HCT116 (cell line): ENCODE data around the gene FNBP1. TPM values are rescaled to one million over a fixed set of nuclear protein-coding genes. Genes with fewer than 3 reads are reported as not detected.
"Not testable (repeated sequence)": the region's sequence is repeated elsewhere in the genome, so short reads cannot be mapped to it uniquely, and the experiment has no call there.

ENCODE experiments used
- ATAC-seq: fragments of 200-7000 bp; cut with Tn5 transposase; 2 replicates; pipeline ENCODE4 v1.9.1; 2020; ENCODE audit warnings: mild to moderate bottlenecking, moderate library complexity
- BruUV-seq: library from RNA; stranded (reverse); fragments of 400-500 nt; replicated peaks from 2 replicates; lab custom pipeline; 2021; lab: Mats Ljungman, UMichigan
- CTCF ChIA-PET: fragments of 300-600 bp; sonication (Branson Sonifier 250); formaldehyde crosslinking; loops from one replicate; lab custom pipeline; 2021; ENCODE audit warnings: antibody characterized with exemption; lab: Charles Lee
- POLR2A ChIA-PET: fragments of 300-600, 350-600 bp; sonication (Branson Sonifier 250); formaldehyde crosslinking; loops from one replicate; lab custom pipeline; 2021; ENCODE audit warnings: antibody characterized with exemption; lab: Charles Lee
- RAD21 ChIA-PET, 2 experiments: fragments of 300-600 bp; sonication (Branson Sonifier 250); formaldehyde crosslinking; loops; one replicate each; lab custom pipeline; 2023; ENCODE audit warnings: low total read pairs in 2 of 2; ENCODE audit not compliant: uncharacterized antibody in 2 of 2, unreplicated experiment in 2 of 2, low non-redundant PET in 1 of 2; lab: Charles Lee
- DNase-seq: peaks from one replicate; pipeline ENCODE4 v3.0.0-alpha.2; 2010; ENCODE audit warnings: low read depth, low spot score
- H2AFZ ChIP-seq: fragments of 200-600 bp; shearing (Covaris generic), sonication (generic); 2 replicates; pipeline ENCODE4 v1.6.1; 2017; ENCODE audit warnings: low read depth, mixed run types, mixed read lengths, antibody characterized with exemption, low read length; ENCODE audit not compliant: poor library complexity, severe bottlenecking
- H3K27ac ChIP-seq: 2 replicates; pipeline ENCODE4 v1.5.1; 2012; ENCODE audit warnings: low read depth, low read length
- H3K27me3 ChIP-seq: fragments of 200-600 bp; sonication (generic); 2 replicates; pipeline ENCODE4 v1.6.1; 2016; ENCODE audit warnings: mixed run types, low read length, mixed read lengths; ENCODE audit not compliant: insufficient read depth
- H3K36me3 ChIP-seq, 2 experiments: fragments of 200-500 bp in 1 of 2; fragments of 200-600 bp in 1 of 2; sonication (Bioruptor generic) in 1 of 2; sonication (generic) in 1 of 2; 2 replicates each; pipeline versions ENCODE4 v1.5.1 to v1.6.1; 2014 to 2016; ENCODE audit warnings: low read length in 2 of 2, inconsistent platforms in 1 of 2, mixed read lengths in 1 of 2, mixed run types in 1 of 2; ENCODE audit not compliant: insufficient read depth in 2 of 2, control insufficient read depth in 1 of 2
- H3K4me1 ChIP-seq, 2 experiments: fragments of 200-600 bp in 1 of 2; sonication (generic) in 1 of 2; 2 replicates each; pipeline versions ENCODE4 v1.5.1 to v1.6.1; 2012 to 2017; ENCODE audit warnings: low read length in 2 of 2, inconsistent platforms in 1 of 2, mild to moderate bottlenecking in 1 of 2, mixed read lengths in 1 of 2, mixed run types in 1 of 2, moderate library complexity in 1 of 2; ENCODE audit not compliant: insufficient read depth in 2 of 2, control insufficient read depth in 1 of 2
- H3K4me2 ChIP-seq: fragments of 200-600 bp; sonication (generic); 2 replicates; pipeline ENCODE4 v1.6.1; 2017; ENCODE audit warnings: mixed run types, low read length, mixed read lengths
- H3K4me3 ChIP-seq, 2 experiments: fragments of 200-600 bp in 1 of 2; sonication (generic) in 1 of 2; replicated peaks in 1 of 2; 2 replicates each; pipeline ENCODE4 v1.5.1; 2011 to 2016; ENCODE audit warnings: low read length in 2 of 2, control low read depth in 1 of 2, low read depth in 1 of 2, mild to moderate bottlenecking in 1 of 2, mixed read lengths in 1 of 2, mixed run types in 1 of 2
- H3K79me2 ChIP-seq: fragments of 200-600 bp; sonication (generic); 2 replicates; pipeline ENCODE4 v1.6.1; 2017; ENCODE audit warnings: mild to moderate bottlenecking, mixed run types, low read length, moderate library complexity, mixed read lengths; ENCODE audit not compliant: insufficient read depth
- H3K9ac ChIP-seq: fragments of 200-600 bp; sonication (generic); 2 replicates; pipeline ENCODE4 v1.6.1; 2016; ENCODE audit warnings: low read length, mixed read lengths
- H3K9me2 ChIP-seq: fragments of 200-600 bp; sonication (generic), shearing (Covaris generic); 2 replicates; pipeline ENCODE4 v1.6.1; 2017; ENCODE audit warnings: mixed run types, mild to moderate bottlenecking, moderate library complexity; ENCODE audit not compliant: insufficient read depth
- H3K9me3 ChIP-seq, 2 experiments: fragments of 200-500 bp in 1 of 2; fragments of 200-600 bp in 1 of 2; sonication (Bioruptor generic) in 1 of 2; sonication (generic) in 1 of 2; 2 replicates each; pipeline ENCODE4 v1.6.1; 2014 to 2017; ENCODE audit warnings: low read length in 2 of 2, mixed read lengths in 2 of 2, inconsistent platforms in 1 of 2, low read depth in 1 of 2, mild to moderate bottlenecking in 1 of 2, mixed run types in 1 of 2, moderate library complexity in 1 of 2; ENCODE audit not compliant: control insufficient read depth in 1 of 2, insufficient read depth in 1 of 2
- H4K20me1 ChIP-seq: fragments of 200-600 bp; sonication (generic), shearing (Covaris generic); 2 replicates; pipeline ENCODE4 v1.6.1; 2017; ENCODE audit warnings: mixed run types, mild to moderate bottlenecking, moderate library complexity; ENCODE audit not compliant: insufficient read depth
- EGR1 ChIP-seq: IDR thresholded peaks from 2 replicates; pipeline ENCODE4 v1.6.1; 2012; ENCODE audit warnings: low read depth
- EZH2 ChIP-seq: fragments of 200-600 bp; sonication (generic); IDR thresholded peaks from 2 replicates; pipeline ENCODE4 v1.6.1; 2017; ENCODE audit warnings: antibody characterized with exemption, mixed run types
- EZH2phosphoT487 ChIP-seq: fragments of 200-600 bp; IDR thresholded peaks from 2 replicates; pipeline ENCODE4 v1.6.1; 2018; ENCODE audit warnings: antibody characterized with exemption, borderline replicate concordance
- FOSL1 ChIP-seq: IDR thresholded peaks from 2 replicates; pipeline ENCODE4 v1.6.1; 2012; ENCODE audit warnings: low read depth
- JUND ChIP-seq: IDR thresholded peaks from 2 replicates; pipeline ENCODE4 v1.6.1; 2012
- POLR2A ChIP-seq: IDR thresholded peaks from 2 replicates; pipeline ENCODE4 v1.7.0; 2011; ENCODE audit warnings: borderline replicate concordance; ENCODE audit not compliant: insufficient read depth, insufficient read length; ENCODE audit errors: extremely low read depth
- RAD21 ChIP-seq: IDR thresholded peaks from 2 replicates; pipeline ENCODE4 v1.6.1; 2012; ENCODE audit warnings: low read depth, mild to moderate bottlenecking
- SIN3A ChIP-seq: IDR thresholded peaks from 2 replicates; pipeline ENCODE4 v1.6.1; 2012; ENCODE audit warnings: low read depth
- SP1 ChIP-seq: IDR thresholded peaks from 2 replicates; pipeline ENCODE4 v1.6.1; 2012; ENCODE audit warnings: low read depth
- TCF7L2 ChIP-seq: IDR thresholded peaks from 2 replicates; pipeline ENCODE4 v1.7.0; 2011; ENCODE audit warnings: borderline replicate concordance, inconsistent platforms; ENCODE audit not compliant: insufficient read depth, insufficient read length; ENCODE audit errors: extremely low read depth
- YY1 ChIP-seq: IDR thresholded peaks from 2 replicates; pipeline ENCODE4 v1.6.1; 2011; ENCODE audit warnings: low read length, low read depth, moderate library complexity, mild to moderate bottlenecking; ENCODE audit not compliant: insufficient replicate concordance; ENCODE audit errors: extremely low read depth
- ZNF274 ChIP-seq: fragments of 200-500 bp; sonication (Bioruptor generic); IDR thresholded peaks from 2 replicates; pipeline ENCODE4 v1.6.1; 2014; ENCODE audit warnings: mild to moderate bottlenecking, low read depth, low read length, inconsistent platforms
- intact Hi-C: fragments of 100-400 bp; cut with micrococcal nuclease; formaldehyde crosslinking; loops from 2 replicates; pipeline ENCODE4 v1.10.0; 2022
- total RNA-seq: library from RNA; stranded (reverse); gene quantifications from one replicate; pipeline ENCODE4 v1.2.1, GENCODE V29; 2021; ENCODE audit not compliant: unreplicated experiment
- TF ChIP-seq, protein P1 (sequence below): IDR thresholded peaks from 2 replicates; pipeline ENCODE4 v1.6.1; 2012
- TF ChIP-seq, protein P2 (sequence below), 3 experiments: fragments of 200-600 bp in 1 of 3; sonication (generic) in 1 of 3; IDR thresholded peaks in 2 of 3; conservative IDR thresholded peaks in 1 of 3; 2 replicates each; pipeline ENCODE4 v1.5.1; 2012 to 2017; ENCODE audit warnings: low read depth in 2 of 3, low read length in 2 of 3, antibody characterized with exemption in 1 of 3, borderline replicate concordance in 1 of 3, control low read depth in 1 of 3, mild to moderate bottlenecking in 1 of 3, mixed read lengths in 1 of 3, mixed run types in 1 of 3, moderate library complexity in 1 of 3; ENCODE audit not compliant: insufficient read depth in 1 of 3
- TF ChIP-seq, protein P3 (sequence below): IDR thresholded peaks from 2 replicates; pipeline ENCODE4 v1.6.1; 2011; ENCODE audit warnings: mild to moderate bottlenecking, low read length, moderate library complexity; ENCODE audit not compliant: insufficient replicate concordance; ENCODE audit errors: extremely low read depth
- TF ChIP-seq, protein P4 (sequence below): IDR thresholded peaks from 2 replicates; pipeline ENCODE4 v1.6.1; 2012

Gene FNBP1
- total RNA-seq, 1 experiment from 2014 or later: 25.0 TPM

DNA sequence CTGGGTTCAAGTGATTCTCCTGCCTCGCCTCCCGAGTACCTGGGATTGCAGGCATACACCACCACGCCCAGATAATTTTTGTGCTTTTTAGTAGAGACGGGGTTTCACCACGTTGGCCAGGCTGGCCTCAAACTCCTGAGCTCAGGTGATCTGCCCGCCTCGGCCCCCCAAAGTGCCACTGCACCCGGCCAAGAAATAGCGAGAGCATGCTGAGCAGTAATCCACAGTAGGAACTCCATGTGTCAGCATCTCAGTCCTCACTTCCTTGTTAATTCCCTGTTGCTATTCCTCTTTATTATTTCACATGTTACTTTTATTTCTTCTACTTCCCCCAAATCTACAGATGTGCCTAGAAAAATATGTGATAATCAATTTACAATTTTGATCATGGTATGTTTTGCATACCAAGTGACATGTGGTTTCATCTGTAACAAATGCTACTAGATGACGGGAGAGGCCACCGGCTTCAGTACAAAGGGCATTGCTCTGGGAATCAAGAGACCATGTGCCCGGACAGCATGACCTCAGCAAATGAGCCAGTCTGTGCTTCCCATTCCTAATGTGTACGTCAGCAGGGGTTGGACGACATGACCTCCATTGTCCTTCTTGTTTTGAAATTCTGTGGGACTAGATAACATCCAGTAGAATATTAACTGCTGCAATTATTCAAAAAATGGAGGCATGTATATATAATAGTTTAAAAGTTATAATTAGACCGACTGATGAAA is 61.6 kb downstream of the FNBP1 start:
- no peak for ATAC-seq
- ChIA-PET RAD21 (no interaction called here), POLR2A (no interaction called here), CTCF (no interaction called here)
- no peak for DNase-seq
- Histone ChIP-seq H2AFZ (no peak overlapping the region), H3K36me3 (no peaks in the 10 kb centered on the region; a peak in 1 of 4 replicates), H3K9ac (no peak overlapping the region), H3K9me3 (no peaks in the 10 kb centered on the region), H3K9me2 (no peaks in the 10 kb centered on the region), H3K79me2 (no peaks in the 10 kb centered on the region), H3K27me3 (no peaks in the 10 kb centered on the region), H4K20me1 (no peaks in the 10 kb centered on the region), H3K4me2 (no peak overlapping the region), H3K4me1 (no peaks in the 10 kb centered on the region; a peak in 1 of 4 replicates), H3K27ac (no peak overlapping the region), H3K4me3 (no peak overlapping the region)
- intact Hi-C loops: no loop called here
- BruUV-seq: no TSS peak
- TF ChIP-seq SIN3A: no peak
- no peak for TF ChIP-seq EZH2phosphoT487
- TF ChIP-seq TCF7L2: no peak
- no peak for TF ChIP-seq FOSL1
- TF ChIP-seq SP1: no peak
- no peak for TF ChIP-seq ZNF274
- TF ChIP-seq, protein P1, sequence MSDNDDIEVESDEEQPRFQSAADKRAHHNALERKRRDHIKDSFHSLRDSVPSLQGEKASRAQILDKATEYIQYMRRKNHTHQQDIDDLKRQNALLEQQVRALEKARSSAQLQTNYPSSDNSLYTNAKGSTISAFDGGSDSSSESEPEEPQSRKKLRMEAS: no peak
- no peak for TF ChIP-seq EGR1
- no peak for TF ChIP-seq EZH2
- no peak for TF ChIP-seq RAD21
- no peak for TF ChIP-seq YY1
- TF ChIP-seq, protein P2, sequence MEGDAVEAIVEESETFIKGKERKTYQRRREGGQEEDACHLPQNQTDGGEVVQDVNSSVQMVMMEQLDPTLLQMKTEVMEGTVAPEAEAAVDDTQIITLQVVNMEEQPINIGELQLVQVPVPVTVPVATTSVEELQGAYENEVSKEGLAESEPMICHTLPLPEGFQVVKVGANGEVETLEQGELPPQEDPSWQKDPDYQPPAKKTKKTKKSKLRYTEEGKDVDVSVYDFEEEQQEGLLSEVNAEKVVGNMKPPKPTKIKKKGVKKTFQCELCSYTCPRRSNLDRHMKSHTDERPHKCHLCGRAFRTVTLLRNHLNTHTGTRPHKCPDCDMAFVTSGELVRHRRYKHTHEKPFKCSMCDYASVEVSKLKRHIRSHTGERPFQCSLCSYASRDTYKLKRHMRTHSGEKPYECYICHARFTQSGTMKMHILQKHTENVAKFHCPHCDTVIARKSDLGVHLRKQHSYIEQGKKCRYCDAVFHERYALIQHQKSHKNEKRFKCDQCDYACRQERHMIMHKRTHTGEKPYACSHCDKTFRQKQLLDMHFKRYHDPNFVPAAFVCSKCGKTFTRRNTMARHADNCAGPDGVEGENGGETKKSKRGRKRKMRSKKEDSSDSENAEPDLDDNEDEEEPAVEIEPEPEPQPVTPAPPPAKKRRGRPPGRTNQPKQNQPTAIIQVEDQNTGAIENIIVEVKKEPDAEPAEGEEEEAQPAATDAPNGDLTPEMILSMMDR (IDR thresholded peaks at IDR 0.05 in 2 of 3, conservative IDR thresholded peaks at IDR 0.05 in 1 of 3; ENCODE audit: borderline replicate concordance in 1 of 3, insufficient read depth in 1 of 3, low read depth in 2 of 3, low read length in 2 of 3): no peak
- no peak for TF ChIP-seq POLR2A
- TF ChIP-seq, protein P3, sequence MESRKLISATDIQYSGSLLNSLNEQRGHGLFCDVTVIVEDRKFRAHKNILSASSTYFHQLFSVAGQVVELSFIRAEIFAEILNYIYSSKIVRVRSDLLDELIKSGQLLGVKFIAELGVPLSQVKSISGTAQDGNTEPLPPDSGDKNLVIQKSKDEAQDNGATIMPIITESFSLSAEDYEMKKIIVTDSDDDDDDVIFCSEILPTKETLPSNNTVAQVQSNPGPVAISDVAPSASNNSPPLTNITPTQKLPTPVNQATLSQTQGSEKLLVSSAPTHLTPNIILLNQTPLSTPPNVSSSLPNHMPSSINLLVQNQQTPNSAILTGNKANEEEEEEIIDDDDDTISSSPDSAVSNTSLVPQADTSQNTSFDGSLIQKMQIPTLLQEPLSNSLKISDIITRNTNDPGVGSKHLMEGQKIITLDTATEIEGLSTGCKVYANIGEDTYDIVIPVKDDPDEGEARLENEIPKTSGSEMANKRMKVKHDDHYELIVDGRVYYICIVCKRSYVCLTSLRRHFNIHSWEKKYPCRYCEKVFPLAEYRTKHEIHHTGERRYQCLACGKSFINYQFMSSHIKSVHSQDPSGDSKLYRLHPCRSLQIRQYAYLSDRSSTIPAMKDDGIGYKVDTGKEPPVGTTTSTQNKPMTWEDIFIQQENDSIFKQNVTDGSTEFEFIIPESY: no peak
- TF ChIP-seq JUND: no peak
- TF ChIP-seq, protein P4, sequence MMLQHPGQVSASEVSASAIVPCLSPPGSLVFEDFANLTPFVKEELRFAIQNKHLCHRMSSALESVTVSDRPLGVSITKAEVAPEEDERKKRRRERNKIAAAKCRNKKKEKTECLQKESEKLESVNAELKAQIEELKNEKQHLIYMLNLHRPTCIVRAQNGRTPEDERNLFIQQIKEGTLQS: no peak
- TF ChIP-seq, all 23 proteins: peak for 0

DNA sequence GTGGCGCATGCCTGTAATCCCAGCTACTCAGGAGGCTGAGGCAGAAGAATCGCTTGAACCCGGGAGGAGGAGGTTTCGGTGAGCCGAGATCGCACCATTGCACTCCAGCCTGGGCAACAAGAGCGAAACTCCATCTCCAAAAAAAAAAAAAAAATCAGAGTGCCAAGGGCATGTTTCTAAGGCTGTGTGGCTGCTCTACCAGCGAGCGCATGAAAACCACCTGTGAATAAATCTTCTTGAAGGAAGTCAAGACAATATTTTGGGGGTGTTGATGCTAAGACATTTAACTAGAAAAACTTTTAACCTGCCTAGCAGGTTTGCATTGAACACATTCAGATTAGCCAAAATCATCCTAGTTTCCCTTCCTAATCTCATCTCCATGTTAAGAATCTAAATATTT is 62.8 kb downstream of the FNBP1 start:
- ATAC-seq, H3K79me2 ChIP-seq, H4K20me1 ChIP-seq, H3K4me3 ChIP-seq, BruUV-seq, CTCF ChIA-PET, H3K9me2 ChIP-seq, H3K36me3 ChIP-seq, RAD21 ChIA-PET, H3K27me3 ChIP-seq, POLR2A ChIA-PET, H3K27ac ChIP-seq, H3K9ac ChIP-seq, DNase-seq, H2AFZ ChIP-seq, H3K9me3 ChIP-seq, H3K4me2 ChIP-seq, H3K4me1 ChIP-seq, intact Hi-C loops: not testable (repeated sequence)
